NCI-H146 (cell line): Measurements from ENCODE around the gene TBC1D7.
A peak's percentile ranks its signal among the peaks of the same experiment; 100 is the strongest.

ENCODE experiments used
- DNase-seq: peaks from one replicate; lab custom pipeline; 2025; lab: John Stamatoyannopoulos, UW

Gene TBC1D7

GRCh38 chr6:13328076-13328874 lies at the start of gene TBC1D7:
Gene TBC1D7, minus strand, starts transcription at chr6:13328537. Its CDS starts 1,639 bp downstream, at chr6:13326898.
- DNase-seq, result peak; percentile 92

- DNase-seq, result no peak
Measured at GRCh38 chr6:13377054-13377758, 48.9 kb upstream of the TBC1D7 start.

GRCh38 chr6:13375360-13375878 lies 47.1 kb upstream of the TBC1D7 start:
- DNase-seq, result no peak

- DNase-seq, result no peak
Measured at GRCh38 chr6:13373919-13374318, 45.6 kb upstream of the TBC1D7 start.

- no peak for DNase-seq
Measured at GRCh38 chr6:13373488-13373886, 45.1 kb upstream of the TBC1D7 start.

- DNase-seq, result no peak
Measured at GRCh38 chr6:13372688-13373487, 44.6 kb upstream of the TBC1D7 start.

GRCh38 chr6:13372076-13372475 lies 43.7 kb upstream of the TBC1D7 start:
- no peak for DNase-seq

GRCh38 chr6:13371421-13372072 lies 43.2 kb upstream of the TBC1D7 start:
- DNase-seq, result no peak

GRCh38 chr6:13370623-13371022 lies 42.3 kb upstream of the TBC1D7 start:
- DNase-seq, result no peak

GRCh38 chr6:13369591-13369990 lies 41.3 kb upstream of the TBC1D7 start:
- DNase-seq, result no peak

GRCh38 chr6:13368731-13369115 lies 40.4 kb upstream of the TBC1D7 start:
- DNase-seq, result no peak

- DNase-seq, result peak; percentile 37
Measured at GRCh38 chr6:13368079-13368730, 39.9 kb upstream of the TBC1D7 start.

- no peak for DNase-seq
Measured at GRCh38 chr6:13367396-13367795, 39.1 kb upstream of the TBC1D7 start.

- DNase-seq, result no peak
Measured at GRCh38 chr6:13365320-13365719, 37.0 kb upstream of the TBC1D7 start.

- no peak for DNase-seq
Measured at GRCh38 chr6:13364842-13365241, 36.5 kb upstream of the TBC1D7 start.

GRCh38 chr6:13362412-13362811 lies 34.1 kb upstream of the TBC1D7 start:
- no peak for DNase-seq

GRCh38 chr6:13360671-13361540 lies 32.6 kb upstream of the TBC1D7 start:
- no peak for DNase-seq

GRCh38 chr6:13359287-13359686 lies 30.9 kb upstream of the TBC1D7 start:
- DNase-seq, result no peak

GRCh38 chr6:13358511-13358910 lies 30.2 kb upstream of the TBC1D7 start:
- no peak for DNase-seq

- DNase-seq, result no peak
Measured at GRCh38 chr6:13357551-13358075, 29.3 kb upstream of the TBC1D7 start.
